Effector memory CD8-positive, alpha-beta T cell (primary cell): ENCODE measurements around the gene EPN1.
"Not testable (repeated sequence)": the region's sequence is repeated elsewhere in the genome, so short reads cannot be mapped to it uniquely, and the experiment has no call there.

Experiments used
- ATAC-seq: fragments of 150-1000 bp; cut with Tn5 transposase; replicated peaks from 2 replicates; pipeline ENCODE4 v1.10.0; 2021; ENCODE audit warnings: mild to moderate bottlenecking, moderate library complexity
- DNase-seq, 3 experiments: peaks; one replicate each; pipeline ENCODE4 v3.0.0; 2021
- H3K27ac Mint-ChIP-seq, 2 donors: one replicate each; pipeline ENCODE4 v1.8.0; 2022; ENCODE audit warnings: mild to moderate bottlenecking in 2 of 2, mixed read lengths in 2 of 2, moderate library complexity in 2 of 2
- H3K27me3 Mint-ChIP-seq, 2 donors: one replicate each; pipeline ENCODE4 v1.8.0; 2022; ENCODE audit warnings: mixed read lengths in 2 of 2
- H3K36me3 Mint-ChIP-seq: one replicate; pipeline ENCODE4 v1.8.0; 2022; ENCODE audit warnings: mild to moderate bottlenecking, moderate library complexity, mixed read lengths; ENCODE audit not compliant: insufficient read depth
- H3K4me1 Mint-ChIP-seq, 2 donors: one replicate each; pipeline ENCODE4 v1.8.0; 2022; ENCODE audit warnings: low read depth in 2 of 2, mixed read lengths in 2 of 2
- H3K4me3 Mint-ChIP-seq, 2 donors: one replicate each; pipeline ENCODE4 v1.8.0; 2022; ENCODE audit warnings: mild to moderate bottlenecking in 2 of 2, mixed read lengths in 2 of 2, moderate library complexity in 2 of 2
- H3K9me3 Mint-ChIP-seq, 2 donors: one replicate each; pipeline ENCODE4 v1.8.0; 2022; ENCODE audit warnings: mixed read lengths in 2 of 2

Gene EPN1

DNA sequence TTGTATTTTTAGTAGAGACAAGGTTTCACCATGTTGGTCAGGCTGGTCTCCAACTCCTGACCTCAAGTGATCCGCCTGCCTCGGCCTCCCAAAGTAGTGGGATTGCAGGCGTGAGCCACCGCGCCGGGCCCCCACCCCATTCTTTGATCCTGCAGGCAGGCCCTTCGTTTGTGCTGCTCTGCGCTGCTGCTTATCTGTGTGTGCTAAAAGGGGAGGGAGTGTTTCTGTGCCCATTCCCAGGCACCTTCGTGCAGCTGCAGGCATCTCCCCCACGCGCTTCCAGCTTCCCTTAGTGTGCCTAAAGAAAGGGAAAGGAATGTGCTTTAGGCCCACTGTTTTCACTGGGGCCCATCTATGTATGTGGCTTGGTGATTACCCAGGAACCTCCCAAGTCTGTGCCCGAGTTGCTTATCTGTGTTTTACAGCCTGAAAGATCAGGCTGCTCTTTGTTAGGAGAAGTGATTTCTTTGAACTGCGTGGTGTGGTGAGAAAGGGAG is 27.2 kb downstream of the EPN1 start:
- Mint-ChIP-seq H3K4me3 (no peak overlapping the region), H3K36me3 (peaks cover 8% of the 10 kb centered on the region), H3K27me3 (no peaks in the 10 kb centered on the region), H3K9me3 (no peaks in the 10 kb centered on the region), H3K27ac (no peak overlapping the region), H3K4me1 (peaks cover 0 to 2% of the 10 kb centered on the region in 2 donors)
- no peak for ATAC-seq
- DNase-seq = no peak

DNA sequence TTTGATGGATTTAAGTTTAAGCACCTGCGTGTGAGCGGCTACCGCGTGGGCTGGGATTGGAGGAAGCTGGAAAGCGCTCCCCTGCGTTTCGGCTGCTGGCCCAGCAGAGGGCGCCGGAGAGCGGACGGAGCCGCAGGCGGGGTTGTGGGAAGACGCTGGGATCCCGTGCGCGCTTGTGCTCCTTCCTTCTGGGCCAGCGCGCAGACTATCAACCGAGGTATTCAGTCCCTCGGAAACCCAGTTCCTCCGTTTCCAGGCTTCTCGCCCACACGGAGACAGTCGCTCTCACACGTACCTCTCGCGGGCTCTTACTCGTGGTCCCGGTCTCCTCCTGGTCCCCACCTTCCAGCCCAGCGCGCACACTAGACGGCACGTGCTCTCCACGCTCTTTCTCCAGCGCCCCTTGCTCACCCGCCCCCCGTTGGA is 28.8 kb downstream of the EPN1 start:
- Mint-ChIP-seq H3K36me3 (peaks cover 6% of the 10 kb centered on the region), H3K27ac (no peak overlapping the region), H3K9me3 (no peaks in the 10 kb centered on the region), H3K4me3 (no peak overlapping the region), H3K4me1 (peaks cover 0 to 2% of the 10 kb centered on the region in 2 donors), H3K27me3 (no peaks in the 10 kb centered on the region)
- ATAC-seq = peak; percentile 49
- DNase-seq = peak; percentile 20 to 40 (median 29)

DNA sequence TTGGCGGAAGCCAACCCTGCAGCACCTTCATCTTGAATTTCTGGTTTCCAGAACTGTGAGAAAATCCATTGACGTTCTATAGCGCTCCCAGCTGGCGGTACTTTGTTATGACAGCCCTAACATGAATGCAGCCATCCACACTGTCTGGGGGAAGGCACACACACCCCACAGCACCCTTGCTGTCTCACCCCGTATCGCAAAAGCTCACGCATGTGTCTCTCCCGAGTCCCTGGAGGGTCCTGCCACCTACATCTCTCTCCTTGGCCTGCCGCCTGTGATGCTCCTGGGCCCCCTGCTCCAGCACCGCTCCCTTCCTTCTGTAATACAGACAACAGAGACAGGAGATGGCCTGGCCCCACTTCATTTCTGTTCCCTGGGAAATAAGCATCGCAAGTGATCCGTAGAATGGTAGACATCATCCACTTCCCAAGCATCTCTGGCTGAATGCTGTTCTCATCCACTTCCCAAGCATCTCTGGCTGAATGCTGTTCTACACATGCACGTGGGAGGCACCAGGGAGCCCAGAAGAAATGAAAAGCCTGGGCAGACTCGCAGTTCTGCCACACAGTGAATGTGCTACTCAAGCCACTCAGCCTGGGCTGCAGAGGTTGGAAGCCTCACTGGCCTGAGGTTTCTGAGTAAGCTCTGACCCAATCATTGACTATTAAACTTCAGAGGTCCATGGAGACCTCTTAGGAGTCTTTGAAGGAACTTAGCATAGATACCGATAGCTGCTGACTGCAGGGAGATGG is 29.6 kb downstream of the EPN1 start:
- Mint-ChIP-seq H3K4me3 (no peak overlapping the region), H3K36me3 (peaks cover 6% of the 10 kb centered on the region), H3K27me3 (no peaks in the 10 kb centered on the region), H3K9me3 (no peaks in the 10 kb centered on the region), H3K27ac (no peak overlapping the region), H3K4me1 (peaks cover 0 to 2% of the 10 kb centered on the region in 2 donors)
- DNase-seq (no peak), ATAC-seq (no peak)

DNA sequence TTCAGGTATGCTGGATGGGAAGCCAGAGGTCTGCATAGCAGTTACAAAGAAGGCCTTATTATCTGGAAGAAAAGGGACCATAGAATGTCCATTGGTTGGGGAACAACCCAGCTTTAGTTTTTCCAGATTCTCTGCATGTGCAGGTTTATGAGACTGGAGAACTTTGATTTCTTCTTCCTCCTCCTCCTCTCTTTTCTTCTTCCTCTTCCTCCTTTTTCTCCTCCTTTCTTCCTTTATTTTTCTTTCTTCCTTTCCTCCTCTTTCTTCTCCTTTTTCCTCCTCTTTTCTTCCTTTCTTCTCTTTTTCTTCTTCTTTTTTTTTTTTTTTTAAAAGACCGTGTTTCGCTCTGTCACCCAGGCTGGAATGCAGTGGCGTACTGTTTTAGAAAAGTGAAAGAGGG is 30.9 kb downstream of the EPN1 start:
- no peak overlapping the region for H3K4me3 Mint-ChIP-seq

DNA sequence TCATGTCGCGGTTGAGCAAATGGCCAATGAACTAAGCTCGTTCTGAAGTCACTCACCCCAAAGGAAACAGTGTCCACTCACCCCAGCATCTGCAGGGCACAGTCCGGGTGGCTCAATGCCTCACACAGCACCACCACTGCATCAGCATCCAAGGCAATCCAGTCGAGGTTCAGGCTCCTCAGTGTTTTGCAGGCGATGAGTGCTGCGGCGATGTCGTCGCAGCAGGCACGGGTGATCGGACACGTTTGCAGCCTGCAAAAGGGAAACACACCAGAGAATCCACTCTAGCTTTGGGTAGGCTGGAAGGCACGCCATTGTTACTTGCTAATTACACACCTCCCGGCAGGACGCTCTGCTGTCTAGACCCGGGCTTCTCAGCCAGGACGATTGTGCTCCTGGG is 36.7 kb downstream of the EPN1 start:
- ATAC-seq = no peak

More for the DNA sequence above, 30.9 kb downstream of the EPN1 start:
- Mint-ChIP-seq H3K27me3 (no peaks in the 10 kb centered on the region), H3K36me3 (no peaks in the 10 kb centered on the region), H3K27ac (peak overlapping the region in 1 of 2 donors; percentile 60), H3K9me3 (no peaks in the 10 kb centered on the region), H3K4me1 (peaks cover 0 to 2% of the 10 kb centered on the region in 2 donors)
- DNase-seq (no peak), ATAC-seq (no peak)

DNA sequence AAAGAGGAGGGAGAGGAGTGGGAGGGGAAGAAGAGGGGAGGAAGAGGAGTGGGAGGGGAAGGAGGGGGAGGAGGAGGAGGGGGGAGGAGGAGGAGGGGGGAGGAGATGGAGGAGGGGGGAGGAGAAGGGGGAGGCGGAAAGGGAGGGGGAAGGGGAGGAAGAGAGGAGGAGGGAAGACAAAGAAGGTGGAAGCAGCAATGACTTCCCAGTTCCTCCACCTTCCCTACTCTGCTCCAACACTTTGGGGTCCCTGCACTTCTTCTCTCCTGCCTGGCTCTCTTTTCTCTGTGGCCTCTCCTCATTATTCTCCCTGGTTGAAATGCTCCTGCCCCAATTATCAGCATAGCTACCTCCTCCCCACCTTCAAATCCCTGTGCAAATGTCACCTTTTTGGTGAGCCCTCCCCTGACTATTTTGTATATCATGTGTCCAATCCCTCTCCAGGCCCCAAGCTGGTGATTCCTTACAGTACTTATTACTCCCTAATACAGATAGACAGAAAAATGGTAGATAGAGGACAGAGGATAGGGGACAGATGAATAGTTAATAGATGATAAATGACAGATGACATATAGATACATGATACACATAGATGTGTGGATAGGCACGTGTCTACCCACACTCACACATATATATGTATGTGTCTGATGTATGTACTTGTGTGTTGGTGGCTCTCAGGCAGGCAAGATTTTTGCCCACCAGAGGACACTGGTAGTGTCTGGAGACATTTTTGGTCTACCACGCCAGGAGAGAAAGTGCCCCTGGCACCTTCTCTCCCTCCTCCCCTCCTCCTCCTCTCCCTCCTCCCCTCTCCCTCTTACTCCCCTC is 38.0 kb downstream of the EPN1 start:
- Mint-ChIP-seq H3K36me3 (peaks cover 2% of the 10 kb centered on the region), H3K27me3 (peaks cover 16 to 17% of the 10 kb centered on the region in 2 donors), H3K9me3 (no peaks in the 10 kb centered on the region), H3K27ac (peak overlapping the region; percentile 46 to 78), H3K4me1 (peaks cover 1 to 7% of the 10 kb centered on the region in 2 donors), H3K4me3 (no peak overlapping the region)
- no peak for DNase-seq
- no peak for ATAC-seq

More for the DNA sequence above, 36.7 kb downstream of the EPN1 start:
- Mint-ChIP-seq H3K27me3 (peaks cover 4 to 6% of the 10 kb centered on the region in 2 donors), H3K4me3 (no peak overlapping the region), H3K9me3 (no peaks in the 10 kb centered on the region), H3K36me3 (peaks cover 2% of the 10 kb centered on the region), H3K4me1 (peaks cover 1 to 7% of the 10 kb centered on the region in 2 donors), H3K27ac (no peak overlapping the region)
- DNase-seq = no peak

DNA sequence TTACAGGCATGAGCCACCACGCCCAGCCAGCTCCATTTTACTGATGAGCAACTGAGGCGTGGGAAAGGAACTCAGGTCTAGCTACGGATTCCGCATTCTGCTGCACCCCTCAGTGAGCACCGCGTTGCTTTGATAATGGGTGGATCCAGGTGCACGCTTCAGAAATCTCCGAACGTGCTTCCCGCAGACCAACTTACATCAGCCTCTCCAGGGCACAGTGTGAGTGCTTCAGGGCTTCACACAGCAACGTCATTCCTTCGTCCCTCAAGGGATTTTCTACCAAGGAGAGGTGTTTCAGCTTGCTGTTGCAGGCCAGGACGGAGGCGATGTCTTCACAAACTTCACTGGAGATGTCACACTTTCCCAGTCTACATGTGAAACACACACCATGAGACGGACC is 41.5 kb downstream of the EPN1 start:
- DNase-seq (no peak), ATAC-seq (no peak)
- Mint-ChIP-seq H3K36me3 (peaks cover 2% of the 10 kb centered on the region), H3K4me1 (peaks cover 1 to 7% of the 10 kb centered on the region in 2 donors), H3K9me3 (peaks cover 1 to 3% of the 10 kb centered on the region in 2 donors), H3K4me3 (no peak overlapping the region), H3K27ac (no peak overlapping the region), H3K27me3 (peaks cover 46 to 53% of the 10 kb centered on the region in 2 donors)

DNA sequence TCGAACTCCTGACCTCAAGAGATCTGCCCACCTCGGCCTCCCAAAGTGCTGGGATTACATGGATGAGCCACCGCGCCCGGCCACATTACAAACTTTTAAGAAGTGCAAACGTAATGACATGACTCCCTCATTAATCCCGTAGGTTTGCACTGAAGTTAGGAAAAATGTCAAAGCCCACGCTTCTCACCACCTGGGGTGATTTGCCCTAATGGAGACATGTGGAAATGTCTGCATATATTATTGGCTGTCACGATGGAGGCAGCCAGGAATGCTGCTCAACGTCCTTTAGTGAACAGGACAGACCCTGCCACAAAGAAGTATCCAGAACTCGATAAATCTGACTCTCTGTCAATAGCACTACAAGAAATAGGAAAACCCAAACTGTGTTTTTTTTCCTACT is 42.2 kb downstream of the EPN1 start:
- Mint-ChIP-seq H3K27me3 (peaks cover 48 to 60% of the 10 kb centered on the region in 2 donors), H3K4me3 (no peak overlapping the region), H3K27ac (no peak overlapping the region), H3K4me1 (peaks cover 1 to 6% of the 10 kb centered on the region in 2 donors), H3K36me3 (peaks cover 2% of the 10 kb centered on the region), H3K9me3 (peaks cover 8 to 9% of the 10 kb centered on the region in 2 donors)
- ATAC-seq = no peak
- no peak for DNase-seq

DNA sequence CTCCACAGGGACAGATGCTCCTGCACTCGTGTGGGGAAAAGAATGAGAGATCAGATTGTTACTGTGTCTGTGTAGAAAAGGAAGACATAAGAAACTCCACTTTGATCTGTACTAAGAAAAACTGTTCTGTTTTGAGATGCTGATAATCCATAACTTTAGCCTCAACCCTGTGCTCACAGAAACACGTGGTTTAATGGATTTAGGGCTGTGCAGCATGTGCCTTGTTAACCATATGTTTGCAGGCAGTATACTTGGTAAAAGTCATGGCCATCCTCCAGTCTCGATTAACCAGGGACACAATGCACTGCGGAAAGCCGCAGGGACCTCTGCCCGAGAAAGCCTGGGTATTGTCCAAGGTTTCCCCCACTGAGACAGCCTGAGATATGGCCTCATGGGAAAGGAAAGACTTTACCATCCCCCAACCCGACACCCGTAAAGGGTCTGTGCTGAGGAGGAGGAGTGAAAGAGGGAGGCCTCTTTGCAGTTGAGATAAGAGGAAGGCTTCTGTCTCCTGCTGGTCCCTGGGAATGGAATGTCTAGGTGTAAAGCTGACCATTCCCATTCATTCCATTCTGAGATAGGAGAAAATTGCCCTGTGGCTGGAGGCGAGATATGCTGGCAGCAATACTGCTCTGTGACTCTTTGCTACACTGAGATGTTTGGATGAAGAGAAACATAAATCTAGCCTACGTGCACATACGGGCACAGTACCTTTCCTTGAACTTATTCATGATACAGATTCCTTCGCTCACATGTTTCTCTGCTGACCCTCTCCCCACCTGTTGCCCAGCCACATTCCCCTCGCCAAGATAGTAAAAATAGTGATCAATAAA is 43.1 kb downstream of the EPN1 start:
- Mint-ChIP-seq H3K9me3 (peaks cover 13 to 14% of the 10 kb centered on the region in 2 donors), H3K27me3 (peaks cover 52 to 68% of the 10 kb centered on the region in 2 donors)
- not testable (repeated sequence) for H3K4me1 Mint-ChIP-seq, DNase-seq, H3K36me3 Mint-ChIP-seq, H3K27ac Mint-ChIP-seq, ATAC-seq, H3K4me3 Mint-ChIP-seq

DNA sequence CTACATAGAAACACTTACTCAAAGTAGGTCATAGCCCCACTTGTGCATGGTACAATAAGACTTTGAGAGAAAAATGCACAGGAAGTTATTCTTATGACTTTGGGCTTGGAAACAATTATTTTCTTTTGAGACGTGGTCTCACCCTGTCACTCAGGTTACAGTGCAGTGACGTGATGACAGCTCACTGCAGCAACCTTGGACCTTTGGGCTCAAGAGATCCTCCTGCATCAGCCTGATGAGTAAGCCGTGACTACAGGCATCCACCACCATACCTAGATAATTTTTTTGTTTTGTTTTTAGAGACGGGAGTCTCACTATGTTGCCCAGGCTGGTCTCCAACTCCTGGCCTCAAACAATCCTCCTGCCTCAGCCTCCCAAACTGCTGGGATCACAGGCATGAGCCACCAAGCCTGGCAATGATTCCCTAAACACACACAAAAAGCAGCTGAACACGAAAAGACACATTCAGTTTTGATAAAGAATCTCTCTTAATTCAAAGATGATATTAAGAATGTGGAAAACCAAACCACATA is 45.3 kb downstream of the EPN1 start:
- Mint-ChIP-seq H3K4me1 (no peaks in the 10 kb centered on the region), H3K9me3 (peaks cover 13 to 14% of the 10 kb centered on the region in 2 donors), H3K27me3 (peaks cover 55 to 70% of the 10 kb centered on the region in 2 donors), H3K4me3 (no peak overlapping the region), H3K36me3 (no peaks in the 10 kb centered on the region), H3K27ac (no peak overlapping the region)
- ATAC-seq (no peak), DNase-seq (no peak)

DNA sequence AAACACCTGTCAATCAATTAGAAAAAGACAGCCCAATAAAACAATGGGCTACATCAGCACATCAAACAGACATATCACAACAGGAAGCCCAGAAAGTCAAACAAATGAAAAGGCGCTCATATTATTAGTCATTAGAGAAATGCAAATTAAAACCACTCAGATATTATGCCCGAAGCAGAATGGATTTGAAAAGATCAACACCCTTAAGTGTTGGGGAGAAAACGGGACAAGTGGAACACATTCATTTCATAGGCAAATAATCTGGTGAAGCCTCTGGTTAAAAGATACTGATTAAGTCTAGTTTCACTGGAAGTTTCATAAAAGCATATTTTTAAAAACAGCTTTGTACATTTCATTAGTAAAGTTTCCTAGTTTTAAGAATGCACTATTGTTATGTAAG is 45.8 kb downstream of the EPN1 start:
- Mint-ChIP-seq H3K27me3 (peaks cover 57 to 70% of the 10 kb centered on the region in 2 donors), H3K4me1 (no peaks in the 10 kb centered on the region), H3K36me3 (no peaks in the 10 kb centered on the region), H3K27ac (no peak overlapping the region), H3K4me3 (no peak overlapping the region), H3K9me3 (peaks cover 13 to 14% of the 10 kb centered on the region in 2 donors)
- ATAC-seq = no peak
- DNase-seq = no peak

DNA sequence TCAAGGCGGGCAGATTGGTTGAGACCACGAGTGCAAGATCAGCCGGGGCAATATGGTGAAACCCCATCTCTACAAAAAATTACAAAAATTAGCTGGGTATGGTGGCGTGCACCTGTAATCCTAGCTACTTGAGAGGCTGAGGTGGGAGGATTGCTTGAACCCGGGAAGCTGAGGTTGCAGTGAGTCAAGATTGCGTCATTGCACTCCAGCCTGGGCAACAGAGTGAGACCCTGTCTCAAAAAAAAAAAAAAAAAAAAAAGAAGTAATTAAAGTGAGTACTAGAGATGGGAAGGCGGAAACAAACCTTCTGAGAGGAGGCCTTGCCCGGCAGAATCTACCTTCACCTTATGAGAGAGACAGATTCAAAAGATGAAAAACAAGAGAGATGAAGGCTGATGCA is 48.5 kb downstream of the EPN1 start:
- ATAC-seq = no peak
- no peaks in the 10 kb centered on the region for H3K36me3 Mint-ChIP-seq
- DNase-seq = no peak
- no peak overlapping the region for H3K4me3 Mint-ChIP-seq
- H3K27me3 Mint-ChIP-seq = peaks cover 49 to 58% of the 10 kb centered on the region in 2 donors
- H3K4me1 Mint-ChIP-seq = no peaks in the 10 kb centered on the region
- no peak overlapping the region for H3K27ac Mint-ChIP-seq
- H3K9me3 Mint-ChIP-seq = peaks cover 13 to 14% of the 10 kb centered on the region in 2 donors

DNA sequence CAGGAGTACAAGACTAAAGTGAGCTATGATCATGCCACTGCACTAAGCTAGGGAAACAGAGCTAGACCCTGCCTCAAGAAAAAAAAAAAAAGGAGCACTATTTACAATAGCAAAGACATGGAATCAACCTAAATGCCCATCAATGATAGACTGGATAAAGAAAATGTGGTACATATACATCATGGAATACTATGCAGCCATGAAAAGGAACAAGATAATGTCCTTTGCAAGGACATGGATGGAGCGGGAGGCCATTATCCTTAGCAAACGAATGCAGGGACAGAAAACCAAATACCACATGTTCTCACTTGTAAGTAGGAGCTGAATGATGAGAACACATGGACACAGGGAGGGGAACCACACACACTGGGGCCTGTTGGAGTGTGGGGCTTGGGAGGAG is 55.4 kb downstream of the EPN1 start:
- H3K9me3 Mint-ChIP-seq, H3K4me3 Mint-ChIP-seq, ATAC-seq, H3K36me3 Mint-ChIP-seq, H3K4me1 Mint-ChIP-seq, DNase-seq, H3K27ac Mint-ChIP-seq: not testable (repeated sequence)
- peaks cover 10 to 19% of the 10 kb centered on the region in 2 donors for H3K27me3 Mint-ChIP-seq
